AG04450 (cell line): ENCODE measurements around the gene RPTOR. TPM values are rescaled to one million over a fixed set of nuclear protein-coding genes. Genes with fewer than 3 reads are reported as not detected.

Source experiments
- CTCF ChIA-PET: fragments of 300-600, 350-600 bp; formaldehyde crosslinking; extraction: SDS; loops from one replicate; lab custom pipeline; 2022; ENCODE audit warnings: antibody characterized with exemption, inconsistent platforms; lab: Charles Lee
- POLR2A ChIA-PET: fragments of 350-600 bp; formaldehyde crosslinking; extraction: SDS; loops from one replicate; lab custom pipeline; 2021; ENCODE audit warnings: antibody characterized with exemption, inconsistent platforms; lab: Yijun Ruan, JAX
- DNase-seq: peaks from one replicate; pipeline ENCODE4 v3.0.0-alpha.2; 2011; ENCODE audit warnings: low read depth, low spot score
- H3K27ac ChIP-seq: one replicate; pipeline ENCODE4 v1.5.1; 2012; ENCODE audit warnings: low read depth, low read length, control low read depth
- H3K27me3 ChIP-seq: one replicate; pipeline ENCODE4 v1.6.0; 2012; ENCODE audit warnings: low read length; ENCODE audit not compliant: control insufficient read depth, insufficient read depth
- H3K4me3 ChIP-seq: 2 replicates; pipeline ENCODE4 v1.5.1; 2011; ENCODE audit warnings: mild to moderate bottlenecking, low read depth, low read length, control low read depth
- H3K9me3 ChIP-seq: 2 replicates; pipeline ENCODE4 v1.5.1; 2012; ENCODE audit warnings: low read length; ENCODE audit not compliant: control insufficient read depth, insufficient read depth
- CTCF ChIP-seq: IDR thresholded peaks from 2 replicates; pipeline ENCODE4 v1.5.1; 2011; ENCODE audit warnings: low read depth, low read length, control low read depth, inconsistent platforms
- polyA plus RNA-seq: library from polyadenylated mRNA; depleted of rRNA; stranded (reverse); fragments of >200 nt; gene quantifications from 2 replicates; pipeline ENCODE4 v1.2.3, GENCODE V29; 2011

RPTOR gene
- polyA plus RNA-seq, 1 experiment = 6.2 TPM

GRCh38 chr17:80765241-80765961, 220.8 kb downstream of the RPTOR start:
- TF ChIP-seq CTCF = no peak

GRCh38 chr17:80766290-80766855, 221.7 kb downstream of the RPTOR start:
- no peak overlapping the region for H3K27ac ChIP-seq
- CTCF ChIA-PET = no interaction called here
- peaks cover 3% of the 10 kb centered on the region; the same call in 1 of the 2 replicates for H3K9me3 ChIP-seq
- no peak overlapping the region for H3K4me3 ChIP-seq
- POLR2A ChIA-PET = no interaction called here
- H3K27me3 ChIP-seq = no peaks in the 10 kb centered on the region
- DNase-seq = no peak
- no peak for TF ChIP-seq CTCF

More at GRCh38 chr17:80765241-80765961, 220.8 kb downstream of the RPTOR start:
- ChIA-PET POLR2A (no interaction called here), CTCF (no interaction called here)
- H3K27ac ChIP-seq = no peak overlapping the region
- no peak overlapping the region for H3K4me3 ChIP-seq
- H3K9me3 ChIP-seq = peaks cover 3% of the 10 kb centered on the region; the same call in 1 of the 2 replicates
- DNase-seq = no peak
- no peaks in the 10 kb centered on the region for H3K27me3 ChIP-seq

DNA sequence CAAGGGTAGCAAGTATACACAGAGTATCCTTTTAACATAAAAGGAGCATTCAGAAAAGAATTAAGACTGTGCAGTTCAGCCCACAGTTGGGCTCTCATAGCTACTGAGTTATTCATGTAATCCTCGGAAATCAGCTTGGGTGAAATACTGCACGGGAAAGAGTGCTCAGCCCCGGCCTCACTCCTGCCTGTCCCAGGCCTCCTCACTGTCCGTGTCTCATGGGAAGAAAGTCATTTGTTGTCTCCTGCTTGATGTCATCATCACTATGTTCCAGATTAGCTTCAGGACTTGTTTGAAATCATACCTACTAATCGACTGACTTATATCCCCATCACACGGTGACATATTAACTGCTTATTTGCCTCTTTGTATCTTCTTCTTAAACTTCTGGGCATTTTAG, 223.8 kb downstream of the RPTOR start:
- DNase-seq = no peak
- no peak for TF ChIP-seq CTCF
- Histone ChIP-seq H3K9me3 (no peaks in the 10 kb centered on the region), H3K4me3 (no peak overlapping the region), H3K27ac (no peak overlapping the region), H3K27me3 (no peaks in the 10 kb centered on the region)
- ChIA-PET POLR2A (no interaction called here), CTCF (no interaction called here)

DNA sequence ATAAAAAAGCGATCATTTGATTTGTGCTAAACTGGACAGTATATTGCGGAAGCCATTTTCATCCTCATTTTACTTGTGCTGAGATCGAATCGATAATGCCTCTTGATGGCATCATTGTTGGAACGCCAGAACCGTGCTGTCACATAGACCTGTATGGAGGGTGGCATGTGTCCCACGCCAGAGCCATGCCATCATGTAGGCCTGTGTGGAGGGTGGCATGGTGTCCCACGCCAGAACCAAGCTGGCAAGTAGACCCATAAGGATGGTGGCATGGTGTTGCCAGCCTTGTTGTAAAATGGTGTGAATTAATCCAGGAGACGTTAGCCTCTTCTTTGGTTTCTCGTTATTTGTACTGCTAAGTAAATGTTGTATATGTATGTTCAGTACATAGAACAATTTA, 224.3 kb downstream of the RPTOR start:
- ChIA-PET CTCF (no interaction called here), POLR2A (no interaction called here)
- TF ChIP-seq CTCF = no peak
- Histone ChIP-seq H3K9me3 (no peaks in the 10 kb centered on the region), H3K27ac (no peak overlapping the region), H3K27me3 (no peaks in the 10 kb centered on the region), H3K4me3 (no peak overlapping the region)
- no peak for DNase-seq

GRCh38 chr17:80769516-80769915, 224.9 kb downstream of the RPTOR start:
- DNase-seq = no peak
- Histone ChIP-seq H3K9me3 (no peaks in the 10 kb centered on the region; the same call in 1 of the 2 replicates), H3K4me3 (no peak overlapping the region), H3K27ac (no peak overlapping the region), H3K27me3 (no peaks in the 10 kb centered on the region)
- TF ChIP-seq CTCF = no peak
- ChIA-PET CTCF (no interaction called here), POLR2A (no interaction called here)
